ENCODE measurements around the gene CRACR2B.

Gene CRACR2B

GRCh38 chr11:854601-855329, 27.0 kb downstream of the CRACR2B start:
- no peak for DNase-seq (ENCODE audit: low spot score)

- DNase-seq (ENCODE audit: low spot score): no peak
Measured at GRCh38 chr11:855330-855674, 27.6 kb downstream of the CRACR2B start.

GRCh38 chr11:855796-856195, 28.1 kb downstream of the CRACR2B start:
- DNase-seq (ENCODE audit: low spot score): no peak

- no peak for DNase-seq (ENCODE audit: low spot score)
Measured at GRCh38 chr11:856397-856796, 28.7 kb downstream of the CRACR2B start.

GRCh38 chr11:858053-858761, 30.5 kb downstream of the CRACR2B start:
- DNase-seq (ENCODE audit: low spot score): no peak

- no peak for DNase-seq (ENCODE audit: low spot score)
Measured at GRCh38 chr11:858762-859339, 31.1 kb downstream of the CRACR2B start.

GRCh38 chr11:859394-860131, 31.8 kb downstream of the CRACR2B start:
- no peak for DNase-seq (ENCODE audit: low spot score)

- DNase-seq (ENCODE audit: low spot score): no peak
Measured at GRCh38 chr11:860234-861104, 32.8 kb downstream of the CRACR2B start.

GRCh38 chr11:861105-861479, 33.4 kb downstream of the CRACR2B start:
- no peak for DNase-seq (ENCODE audit: low spot score)

GRCh38 chr11:862081-862661, 34.5 kb downstream of the CRACR2B start:
- no peak for DNase-seq (ENCODE audit: low spot score)

GRCh38 chr11:862696-863022, 34.9 kb downstream of the CRACR2B start:
- DNase-seq (ENCODE audit: low spot score): no peak

GRCh38 chr11:863023-863909, 35.5 kb downstream of the CRACR2B start:
- no peak for DNase-seq (ENCODE audit: low spot score)

GRCh38 chr11:863910-864827, 36.5 kb downstream of the CRACR2B start:
- no peak for DNase-seq (ENCODE audit: low spot score)

- DNase-seq (ENCODE audit: low spot score): no peak
Measured at GRCh38 chr11:864898-865297, 37.2 kb downstream of the CRACR2B start.

GRCh38 chr11:865462-866430, 38.0 kb downstream of the CRACR2B start:
- no peak for DNase-seq (ENCODE audit: low spot score)

- DNase-seq (ENCODE audit: low spot score): no peak
Measured at GRCh38 chr11:866481-866880, 38.8 kb downstream of the CRACR2B start.

- no peak for DNase-seq (ENCODE audit: low spot score)
Measured at GRCh38 chr11:867856-868358, 40.2 kb downstream of the CRACR2B start.

GRCh38 chr11:868394-868793, 40.7 kb downstream of the CRACR2B start:
- no peak for DNase-seq (ENCODE audit: low spot score)

All from CD4-positive, alpha-beta T cell treated with Interleukin-6 at 100 ng/mL for 8 hours (primary cell).